GM19467 (cell line): ENCODE measurements around the gene AMIGO3.

Experiments used
- ATAC-seq: cut with Tn5 transposase; IDR thresholded peaks from one replicate; pipeline ENCODE4 v1.9.1; 2021; ENCODE audit warnings: mild to moderate bottlenecking, moderate library complexity; ENCODE audit not compliant: unreplicated experiment

AMIGO3 gene

GRCh38 chr3:49671291-49672288 lies 47.9 kb downstream of the AMIGO3 start:
- no peak for ATAC-seq

GRCh38 chr3:49670940-49671290 lies 48.6 kb downstream of the AMIGO3 start:
- no peak for ATAC-seq

DNA sequence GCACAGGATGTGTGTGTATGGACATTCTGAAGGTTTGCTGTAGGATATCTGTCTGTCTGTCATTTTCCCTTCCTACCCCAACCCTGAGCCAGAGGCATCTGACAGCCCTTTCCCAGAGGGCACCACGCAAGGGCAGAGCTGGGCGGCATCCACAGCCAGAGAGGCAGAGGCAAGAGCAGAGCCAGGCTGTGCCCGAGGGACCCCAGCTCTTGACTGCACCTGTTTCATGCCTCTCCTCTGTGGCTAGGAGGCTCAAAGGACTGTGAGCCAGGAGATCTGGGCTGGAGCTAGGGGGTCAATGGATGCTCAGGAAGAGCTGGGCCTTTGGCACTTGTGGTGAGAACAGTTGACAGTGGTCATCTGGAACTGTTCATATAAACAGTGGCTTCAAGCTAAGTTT lies 50.1 kb downstream of the AMIGO3 start:
- ATAC-seq = no peak

DNA sequence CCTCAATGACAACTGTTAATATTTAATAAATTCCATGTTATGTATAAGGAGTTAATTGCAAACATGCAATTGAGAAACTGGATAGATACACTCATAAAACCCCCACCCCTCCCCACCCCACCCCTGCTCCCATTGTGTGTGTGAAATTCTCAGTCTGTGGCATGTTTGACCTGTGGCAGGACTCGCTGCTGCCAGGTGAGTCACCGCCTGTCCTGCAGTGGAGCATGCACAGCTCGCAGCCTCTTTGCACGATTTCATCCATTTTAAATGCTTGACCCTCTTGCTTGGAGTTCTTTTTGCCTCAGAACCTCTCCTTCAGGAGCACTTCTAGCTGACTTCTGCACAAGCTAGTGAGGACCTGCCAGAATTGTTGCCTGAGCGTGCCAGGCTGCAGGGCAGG lies 50.6 kb downstream of the AMIGO3 start:
- ATAC-seq = no peak

- no peak for ATAC-seq
These were observed 51.1 kb downstream of the AMIGO3 start for GRCh38 chr3:49668414-49668797.

- ATAC-seq = no peak
These were observed 51.6 kb downstream of the AMIGO3 start for GRCh38 chr3:49667701-49668413.
